HK-2 (cell line): ENCODE measurements around the gene AP3S1.
A peak's percentile ranks its signal among the peaks of the same experiment; 100 is the strongest.

Source experiments
- DNase-seq: peaks from one replicate; pipeline ENCODE4 v3.0.0-alpha.2; 2018; ENCODE audit not compliant: unreplicated experiment

The AP3S1 gene

DNA sequence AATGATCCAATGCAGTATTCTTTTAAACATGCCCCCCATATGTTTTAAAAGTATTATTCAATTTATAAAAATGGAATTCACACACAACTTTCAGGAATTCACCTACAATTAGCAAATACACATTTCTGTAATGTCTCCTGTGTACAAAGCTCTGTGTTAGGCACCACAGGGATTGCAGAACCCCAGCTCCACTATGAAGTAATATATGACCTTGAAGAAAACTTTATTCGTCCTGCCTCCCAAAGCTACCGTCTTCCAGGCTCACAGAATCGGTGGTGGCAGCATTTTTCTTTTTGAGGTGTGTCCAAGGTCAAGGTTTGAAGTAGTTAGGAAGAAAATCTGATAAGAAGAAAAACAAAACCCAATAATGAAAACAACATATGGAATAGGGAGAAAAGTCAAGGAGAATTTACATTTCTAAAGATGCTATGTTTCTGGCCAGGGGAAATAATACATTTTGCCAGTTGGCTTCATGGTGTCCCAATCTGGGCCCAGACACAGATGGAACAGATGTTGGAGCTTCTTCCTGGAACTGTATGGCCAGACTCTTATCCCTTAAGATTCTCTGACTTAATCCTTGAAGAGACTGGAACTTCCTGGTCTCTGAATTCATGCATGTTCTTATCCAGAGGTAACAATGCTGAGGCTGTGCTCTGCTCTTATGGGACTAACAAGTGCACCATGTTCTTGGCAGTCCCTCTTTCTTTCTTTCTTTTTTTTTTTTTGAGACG, 98.5 kb downstream of the AP3S1 start:
- no peak for DNase-seq

GRCh38 chr5:115941051-115941675, 99.4 kb downstream of the AP3S1 start:
- peak; percentile 26 for DNase-seq

DNA sequence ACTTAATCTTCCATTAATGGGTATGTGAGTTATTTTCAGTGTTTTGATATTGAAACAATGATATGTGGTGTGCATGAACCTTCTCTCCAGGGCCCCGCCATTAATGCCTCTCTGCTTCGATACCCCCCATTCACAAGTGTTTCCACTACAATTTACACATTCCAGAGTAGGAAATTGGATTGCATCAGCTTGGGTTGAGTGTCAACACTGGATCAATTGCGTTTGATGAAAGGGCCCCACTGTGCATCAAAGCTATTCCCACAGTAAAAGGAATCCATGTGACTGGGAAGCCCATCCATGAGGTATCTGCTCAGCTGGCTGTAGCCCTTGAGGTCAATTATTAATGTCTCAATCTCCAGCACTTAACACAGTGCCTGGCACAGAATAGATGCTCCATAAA, 102.8 kb downstream of the AP3S1 start:
- no peak for DNase-seq

GRCh38 chr5:115946655-115947054, 104.9 kb downstream of the AP3S1 start:
- no peak for DNase-seq

DNA sequence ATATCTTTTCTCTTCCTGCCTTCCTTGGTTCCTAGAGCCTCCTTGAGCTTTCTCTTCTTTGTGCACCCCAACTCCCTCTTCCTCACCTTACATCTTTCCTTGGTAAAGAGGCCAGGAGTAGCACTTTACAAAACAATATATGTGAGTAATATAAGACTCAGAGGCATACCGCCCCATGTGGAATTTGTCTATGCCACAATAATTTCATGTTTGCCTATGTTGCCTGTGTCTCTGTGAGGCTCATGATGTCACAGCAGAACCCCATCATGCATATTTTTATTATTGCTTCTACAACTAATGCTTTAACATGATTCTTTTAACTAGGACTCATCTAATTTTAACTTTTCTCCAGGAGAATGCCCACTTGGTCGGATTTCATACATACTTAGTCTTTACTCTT, 105.5 kb downstream of the AP3S1 start:
- no peak for DNase-seq

DNA sequence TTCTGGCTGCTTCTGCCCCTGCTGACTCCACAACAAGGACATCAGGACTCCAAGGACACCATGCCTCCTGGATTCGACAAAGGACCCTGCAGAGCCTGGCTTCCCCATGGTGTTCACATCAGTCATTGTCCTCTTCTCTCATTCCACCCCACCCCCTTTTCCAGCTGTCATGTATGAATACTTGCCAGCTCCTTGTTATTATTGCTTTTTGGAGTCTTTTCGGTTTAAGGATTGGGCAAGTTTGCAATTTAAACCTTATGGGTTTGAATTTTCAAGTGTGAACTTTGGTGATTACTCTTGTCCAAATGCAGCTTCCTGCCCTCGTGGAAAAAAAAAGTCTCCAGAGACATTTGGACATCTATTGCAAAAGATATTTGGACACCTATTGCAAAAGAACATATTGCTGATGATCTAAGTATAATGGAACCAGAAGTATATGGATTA, 106.4 kb downstream of the AP3S1 start:
- no peak for DNase-seq

DNA sequence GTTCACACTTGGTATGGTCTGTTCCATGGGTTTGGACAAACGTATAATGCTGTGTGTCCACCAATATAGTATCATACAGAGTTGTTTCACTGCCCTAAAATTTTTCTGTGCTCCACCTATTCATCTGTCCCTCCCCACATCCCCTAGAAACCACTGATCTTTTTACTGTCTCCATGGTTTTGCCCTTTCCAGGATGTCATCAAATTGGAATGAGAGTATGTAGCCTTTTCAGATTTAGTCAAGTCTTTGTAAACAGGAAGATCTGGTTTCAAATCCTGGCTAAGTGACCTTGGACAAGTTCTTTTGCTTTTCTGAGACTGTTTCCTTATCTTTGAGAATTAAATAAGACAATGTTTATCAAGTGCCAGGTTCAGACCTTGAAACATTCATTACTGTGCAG, 107.4 kb downstream of the AP3S1 start:
- no peak for DNase-seq

- no peak for DNase-seq
These were observed 110.9 kb downstream of the AP3S1 start for GRCh38 chr5:115952588-115952987.

- no peak for DNase-seq
These were observed 112.4 kb downstream of the AP3S1 start for GRCh38 chr5:115954144-115954543.

DNA sequence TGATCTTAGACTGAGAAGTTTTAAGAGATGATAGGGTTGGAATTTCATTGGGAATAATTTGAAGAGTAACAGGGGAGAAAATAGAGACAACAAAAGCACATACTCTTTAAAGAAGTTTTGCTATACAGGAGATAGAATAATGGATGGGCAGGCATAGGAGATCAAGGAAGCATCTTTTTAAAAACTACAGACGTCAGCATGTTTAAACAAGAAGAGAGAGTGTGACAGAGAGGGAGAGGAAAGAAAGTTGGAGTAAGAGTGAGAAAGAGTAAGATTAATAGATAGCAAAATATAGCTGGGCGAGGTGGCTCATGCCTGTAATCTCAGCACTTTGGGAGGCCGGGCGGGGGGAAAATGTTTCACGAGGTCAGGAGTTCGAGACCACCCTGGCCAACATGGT, 115.2 kb downstream of the AP3S1 start:
- DNase-seq = no peak

GRCh38 chr5:115961381-115962238, 119.9 kb downstream of the AP3S1 start:
- DNase-seq = no peak

DNA sequence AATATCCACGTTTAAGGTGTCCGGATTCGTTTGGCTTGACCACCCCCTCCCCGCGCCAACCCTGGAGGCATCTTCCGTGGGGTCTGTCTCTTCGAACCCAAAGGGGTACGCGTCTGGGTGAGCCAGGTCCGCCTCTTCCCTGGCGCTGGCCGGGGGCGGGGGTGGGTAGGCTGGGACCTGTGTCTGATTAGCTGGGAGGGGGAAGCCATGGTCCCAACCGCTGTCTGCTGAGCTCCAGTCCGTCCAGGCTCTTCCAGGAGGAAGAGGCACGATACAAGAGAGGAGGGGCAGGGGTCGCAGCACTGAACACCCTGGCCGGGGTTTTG, 120.5 kb downstream of the AP3S1 start, which contains the start of gene LVRN:
TSS of gene LVRN (plus strand) at position 237 of the 326 bp plus-strand sequence. CDS start 143 bp downstream, outside the sequence.
- no peak for DNase-seq

DNA sequence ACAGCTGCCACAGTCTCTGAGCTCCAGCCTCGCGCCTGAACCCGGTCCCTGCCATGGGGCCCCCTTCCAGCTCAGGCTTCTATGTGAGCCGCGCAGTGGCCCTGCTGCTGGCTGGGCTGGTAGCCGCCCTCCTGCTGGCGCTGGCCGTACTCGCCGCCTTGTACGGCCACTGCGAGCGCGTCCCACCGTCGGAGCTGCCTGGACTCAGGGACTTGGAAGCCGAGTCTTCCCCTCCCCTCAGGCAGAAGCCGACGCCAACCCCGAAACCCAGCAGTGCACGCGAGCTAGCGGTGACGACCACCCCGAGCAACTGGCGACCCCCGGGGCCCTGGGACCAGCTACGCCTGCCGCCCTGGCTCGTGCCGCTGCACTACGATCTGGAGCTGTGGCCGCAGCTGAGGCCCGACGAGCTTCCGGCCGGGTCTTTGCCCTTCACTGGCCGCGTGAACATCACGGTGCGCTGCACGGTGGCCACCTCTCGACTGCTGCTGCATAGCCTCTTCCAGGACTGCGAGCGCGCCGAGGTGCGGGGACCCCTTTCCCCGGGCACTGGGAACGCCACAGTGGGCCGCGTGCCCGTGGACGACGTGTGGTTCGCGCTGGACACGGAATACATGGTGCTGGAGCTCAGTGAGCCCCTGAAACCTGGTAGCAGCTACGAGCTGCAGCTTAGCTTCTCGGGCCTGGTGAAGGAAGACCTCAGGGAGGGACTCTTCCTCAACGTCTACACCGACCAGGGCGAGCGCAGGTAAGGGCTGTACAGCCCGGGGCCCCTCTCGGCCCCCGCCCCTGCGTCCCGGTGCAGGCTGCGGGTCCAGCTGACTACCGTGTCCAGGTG, 121.0 kb downstream of the AP3S1 start:
- no peak for DNase-seq

DNA sequence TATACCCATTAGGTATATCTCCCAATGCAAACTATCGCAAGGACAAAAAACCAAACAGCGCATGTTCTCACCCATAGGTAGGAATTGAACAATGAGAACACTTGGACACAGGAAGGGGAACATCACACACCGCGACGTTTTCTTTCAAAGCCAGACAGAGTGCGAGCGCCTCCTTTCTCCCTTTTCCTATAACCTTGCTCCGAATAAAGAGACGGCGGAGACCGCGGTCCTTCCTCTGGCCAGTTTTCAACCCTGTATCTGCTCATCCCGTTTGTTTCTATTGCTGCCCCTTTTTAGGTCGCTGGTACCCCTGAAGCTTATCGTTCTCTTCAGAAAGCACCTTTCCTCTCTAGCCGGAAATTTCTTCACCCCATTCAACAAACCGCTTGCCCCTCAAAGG, 121.8 kb downstream of the AP3S1 start:
- no peak for DNase-seq
